ENCODE results near the gene NCEH1. TPM values are rescaled to one million over a fixed set of nuclear protein-coding genes. Genes with fewer than 3 reads are reported as not detected.

Gene NCEH1
- total and polyA plus RNA-seq, 4 donors: 6.3 to 52.1 (median 10.6) TPM

DNA sequence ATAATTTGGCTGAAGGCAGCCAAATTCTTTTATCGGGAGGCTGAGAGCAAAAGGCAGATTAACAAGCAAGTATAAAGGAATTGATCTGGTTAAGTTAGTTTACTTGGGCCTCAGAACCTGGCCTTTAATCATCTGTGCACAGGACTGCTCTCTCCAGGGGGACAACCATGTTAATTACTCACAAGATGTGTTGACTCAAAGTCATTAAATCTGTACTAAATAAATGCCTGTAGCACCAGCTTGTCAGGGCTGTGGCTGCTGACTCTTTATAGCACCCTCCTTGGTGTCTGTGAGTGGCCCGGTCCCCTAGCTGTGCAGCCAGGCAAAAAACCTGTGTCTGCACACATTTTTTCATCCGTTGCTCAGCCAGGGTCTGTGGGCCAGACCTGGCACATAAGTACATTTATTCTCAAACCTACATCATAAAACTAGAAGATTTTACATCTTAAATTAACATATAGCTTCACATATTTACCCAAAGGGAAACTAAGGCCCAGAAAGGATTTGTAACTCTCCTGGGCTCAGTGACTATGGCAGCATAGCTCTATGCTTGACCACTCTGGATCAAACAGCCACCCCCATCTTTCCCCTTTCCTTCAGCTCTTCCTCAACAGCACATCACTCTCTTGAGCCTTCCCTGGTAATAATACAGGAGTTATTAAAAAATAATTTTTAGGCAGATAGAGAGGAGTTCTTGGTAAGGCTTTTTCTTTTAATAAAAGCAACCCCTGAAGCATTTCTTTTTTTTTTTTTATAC is 51.4 kb downstream of the NCEH1 start:
- H3K4me3 ChIP-seq: no peak overlapping the region
- ATAC-seq (ENCODE audit: insufficient read depth, low FRiP score) (no peak), DNase-seq (no peak)
- peak overlapping the region in 1 of 2 donors; percentile 41 for H3K27ac ChIP-seq (ENCODE audit: low read depth in 1 of 2, low read length in 1 of 2)
- WGBS, 2 donors: 80 to 96% methylated on average over 3 of the region's 3 CpGs
- no peaks in the 10 kb centered on the region for H3K27me3 ChIP-seq (ENCODE audit: control insufficient read depth in 3 of 3, insufficient read depth in 3 of 3, low read length in 2 of 3)
- H3K9me3 ChIP-seq (ENCODE audit: control insufficient read depth in 4 of 4, insufficient read depth in 3 of 4, low read length in 3 of 4): no peaks in the 10 kb centered on the region
- TF ChIP-seq CTCF (IDR thresholded peaks at IDR 0.05; ENCODE audit: control extremely low read depth, extremely low read depth): no peak
- H3K4me1 ChIP-seq (ENCODE audit: control insufficient read depth in 5 of 5, insufficient read depth in 5 of 5, low read length in 5 of 5): peaks cover 0 to 13% (median 0%) of the 10 kb centered on the region in 5 donors
- no peak overlapping the region for H3K9ac ChIP-seq (ENCODE audit: insufficient read depth in 1 of 2, low read length in 2 of 2)
- H3K36me3 ChIP-seq (ENCODE audit: control insufficient read depth in 4 of 4, insufficient read depth in 4 of 4, low read length in 4 of 4): no peaks in the 10 kb centered on the region

- Histone ChIP-seq H3K36me3 (ENCODE audit: control insufficient read depth in 4 of 4, insufficient read depth in 4 of 4, low read length in 4 of 4) (no peaks in the 10 kb centered on the region), H3K4me1 (ENCODE audit: control insufficient read depth in 5 of 5, insufficient read depth in 5 of 5, low read length in 5 of 5) (peaks cover 0 to 13% (median 0%) of the 10 kb centered on the region in 5 donors), H3K4me3 (no peak overlapping the region), H3K27ac (ENCODE audit: low read depth in 1 of 2, low read length in 1 of 2) (peak overlapping the region in 1 of 2 donors; percentile 72), H3K9me3 (ENCODE audit: control insufficient read depth in 4 of 4, insufficient read depth in 3 of 4, low read length in 3 of 4) (no peaks in the 10 kb centered on the region), H3K9ac (ENCODE audit: insufficient read depth in 1 of 2, low read length in 2 of 2) (no peak overlapping the region), H3K27me3 (ENCODE audit: control insufficient read depth in 3 of 3, insufficient read depth in 3 of 3, low read length in 2 of 3) (no peaks in the 10 kb centered on the region)
- WGBS, 2 donors: 74 to 84% methylated on average over 6 of the region's 6 CpGs
- ATAC-seq (ENCODE audit: insufficient read depth, low FRiP score) (peak; percentile 27), DNase-seq (peak in 2 of 3 donors; percentile 15 to 46)
- no peak for TF ChIP-seq CTCF (IDR thresholded peaks at IDR 0.05; ENCODE audit: control extremely low read depth, extremely low read depth)
Observed at GRCh38 chr3:172658344-172659245, 52.3 kb downstream of the NCEH1 start.

DNA sequence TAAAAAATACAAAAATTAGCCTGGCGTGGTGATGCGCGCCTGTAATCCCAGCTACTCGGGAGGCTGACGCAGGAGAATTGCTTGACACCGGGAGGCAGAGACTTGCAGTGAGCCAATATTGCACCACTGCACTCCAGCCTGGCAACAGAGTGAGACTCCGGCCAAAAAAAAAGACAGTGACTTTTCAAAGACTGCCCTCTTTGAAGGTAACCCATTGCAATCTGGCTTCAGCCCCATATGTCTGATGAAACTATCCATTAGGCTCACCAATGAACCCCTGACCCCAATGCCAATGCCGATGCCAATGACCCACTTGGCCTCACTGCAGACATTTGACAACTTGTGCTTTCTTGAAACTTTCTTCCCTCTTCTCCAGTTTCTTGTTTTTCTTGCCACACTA is 54.3 kb downstream of the NCEH1 start:
- WGBS, 2 donors: 92 to 98% methylated on average over 8 of the region's 8 CpGs
- Histone ChIP-seq H3K27ac (ENCODE audit: low read depth in 1 of 2, low read length in 1 of 2) (no peak overlapping the region), H3K4me1 (ENCODE audit: control insufficient read depth in 5 of 5, insufficient read depth in 5 of 5, low read length in 5 of 5) (peaks cover 0 to 13% (median 0%) of the 10 kb centered on the region in 5 donors), H3K9me3 (ENCODE audit: control insufficient read depth in 4 of 4, insufficient read depth in 3 of 4, low read length in 3 of 4) (no peaks in the 10 kb centered on the region), H3K9ac (ENCODE audit: insufficient read depth in 1 of 2, low read length in 2 of 2) (no peak overlapping the region), H3K36me3 (ENCODE audit: control insufficient read depth in 4 of 4, insufficient read depth in 4 of 4, low read length in 4 of 4) (no peaks in the 10 kb centered on the region), H3K4me3 (no peak overlapping the region), H3K27me3 (ENCODE audit: control insufficient read depth in 3 of 3, insufficient read depth in 3 of 3, low read length in 2 of 3) (no peaks in the 10 kb centered on the region)
- ATAC-seq (ENCODE audit: insufficient read depth, low FRiP score) (no peak), DNase-seq (no peak)
- no peak for TF ChIP-seq CTCF (IDR thresholded peaks at IDR 0.05; ENCODE audit: control extremely low read depth, extremely low read depth)

All from lung (tissue), 12 donors.